ENCODE results near the gene SZRD1. TPM values are rescaled to one million over a fixed set of nuclear protein-coding genes. Genes with fewer than 3 reads are reported as not detected.

SZRD1 gene
- total and polyA plus RNA-seq, 2 experiments from 2014 or later = 61.1 to 92.6 TPM

DNA sequence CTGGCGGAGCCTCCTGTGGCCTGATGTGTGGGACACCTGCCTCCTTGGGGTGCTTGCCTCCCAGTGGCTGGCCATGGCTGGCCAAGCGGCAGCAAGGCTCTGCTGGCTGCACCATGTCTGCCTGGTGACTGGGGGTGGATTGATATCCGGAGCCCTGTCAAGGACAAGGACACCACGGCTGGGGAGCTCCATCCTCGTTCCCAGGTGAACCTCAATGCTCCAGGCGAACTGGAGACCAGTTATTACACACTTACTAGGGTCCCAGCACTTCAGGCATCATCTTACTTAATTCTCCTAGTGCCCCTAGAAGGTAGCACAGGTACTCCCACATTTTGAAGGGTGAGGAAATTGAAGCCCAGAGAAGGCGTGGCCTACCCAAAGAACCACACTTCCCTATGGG, 55.0 kb downstream of the SZRD1 start:
- no peaks in the 10 kb centered on the region for H3F3A ChIP-seq (ENCODE audit: insufficient read depth)
- no peak overlapping the region for H3K27ac ChIP-seq
- no peak for TF ChIP-seq EZH2 (IDR thresholded peaks at IDR 0.05; ENCODE audit: insufficient read depth, poor library complexity, severe bottlenecking)
- no peak for TF ChIP-seq EZH2phosphoT487 (IDR thresholded peaks at IDR 0.05; ENCODE audit: insufficient read depth, low read depth)
- no peak overlapping the region for H3K4me2 ChIP-seq (ENCODE audit: unreplicated experiment)
- no peaks in the 10 kb centered on the region for H3K27me3 ChIP-seq (replicated peaks; ENCODE audit: insufficient read depth)
- H3K9ac ChIP-seq = no peak overlapping the region
- DNase-seq = no peak
- in situ Hi-C loops (cut with MboI) = no loop called here
- no peaks in the 10 kb centered on the region for H3K4me1 ChIP-seq (ENCODE audit: insufficient read depth)
- H4K20me1 ChIP-seq (ENCODE audit: insufficient read depth) = no peaks in the 10 kb centered on the region
- no peaks in the 10 kb centered on the region for H3K36me3 ChIP-seq (ENCODE audit: low read depth)
- H3K79me2 ChIP-seq (ENCODE audit: insufficient read depth) = no peaks in the 10 kb centered on the region
- WGBS, 2 experiments (ENCODE audit: low coverage in 1 of 2, low lambda C conversion rate in 2 of 2, missing lambda C conversion rate in 2 of 2) = 64 to 66% methylated on average over 7 of the region's 7 CpGs
- H3K4me3 ChIP-seq = no peak overlapping the region
- no peak overlapping the region for H2AFZ ChIP-seq
- H3K9me2 ChIP-seq (ENCODE audit: insufficient read depth) = no peaks in the 10 kb centered on the region
- H3K9me3 ChIP-seq (ENCODE audit: low read depth) = no peaks in the 10 kb centered on the region

DNA sequence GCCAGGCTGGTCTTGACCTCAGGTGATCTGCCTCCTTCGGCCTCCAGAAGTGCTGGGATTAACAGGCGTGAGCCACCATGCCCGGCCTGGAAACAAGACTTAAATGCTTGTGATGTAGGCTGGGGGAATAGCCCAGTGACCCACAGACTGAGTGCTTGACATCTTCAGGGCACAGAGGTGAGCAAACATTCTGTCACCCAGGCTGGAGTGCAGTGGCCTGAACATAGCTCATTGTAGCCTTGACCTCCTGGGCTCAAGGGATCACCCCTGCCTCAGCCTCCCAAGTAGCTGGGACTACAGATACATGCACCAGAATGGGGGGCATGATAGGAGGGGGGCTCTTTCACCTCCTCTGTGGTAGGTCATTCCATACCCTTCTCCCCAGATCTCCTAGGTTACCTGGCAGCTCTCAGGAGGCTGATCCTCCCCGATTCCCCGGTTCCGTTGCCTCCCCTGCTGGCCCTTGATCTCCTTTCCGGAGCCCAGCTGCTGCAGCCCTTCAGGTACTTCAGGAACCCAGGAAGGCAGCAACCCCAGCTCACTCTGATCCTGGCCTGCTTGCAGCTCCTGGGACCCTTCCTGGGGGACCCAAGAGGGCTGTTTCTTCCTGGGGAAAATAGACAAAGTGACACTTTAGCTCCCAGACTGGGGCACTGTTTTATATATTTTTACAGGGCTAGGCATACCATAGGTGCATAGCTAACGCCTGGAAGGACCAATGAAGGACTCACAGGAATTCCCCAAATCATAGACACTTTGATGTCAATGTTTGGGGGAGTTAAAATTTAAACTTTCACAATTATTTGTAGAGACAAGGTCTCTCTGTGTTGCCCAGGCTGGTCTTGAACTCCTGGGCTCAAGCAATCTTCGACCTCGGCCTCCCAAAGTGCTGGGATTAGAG, 58.3 kb downstream of the SZRD1 start:
- TF ChIP-seq EZH2phosphoT487 (IDR thresholded peaks at IDR 0.05; ENCODE audit: insufficient read depth, low read depth) (no peak), EZH2 (IDR thresholded peaks at IDR 0.05; ENCODE audit: insufficient read depth, poor library complexity, severe bottlenecking) (no peak)
- no peak overlapping the region for H3K4me3 ChIP-seq
- H3K4me1 ChIP-seq (ENCODE audit: insufficient read depth) = no peaks in the 10 kb centered on the region
- H3K9ac ChIP-seq = no peak overlapping the region
- 82 to 83% methylated on average over 10 of the region's 10 CpGs for WGBS, 2 experiments (ENCODE audit: low coverage in 1 of 2, low lambda C conversion rate in 2 of 2, missing lambda C conversion rate in 2 of 2)
- no peak overlapping the region for H3K27ac ChIP-seq
- H3K4me2 ChIP-seq (ENCODE audit: unreplicated experiment) = no peak overlapping the region
- DNase-seq = no peak
- H4K20me1 ChIP-seq (ENCODE audit: insufficient read depth) = no peaks in the 10 kb centered on the region
- no peaks in the 10 kb centered on the region for H3K27me3 ChIP-seq (replicated peaks; ENCODE audit: insufficient read depth)
- H3K9me2 ChIP-seq (ENCODE audit: insufficient read depth) = no peaks in the 10 kb centered on the region
- in situ Hi-C loops (cut with MboI) = no loop called here
- H3K36me3 ChIP-seq (ENCODE audit: low read depth) = no peaks in the 10 kb centered on the region
- no peak overlapping the region for H2AFZ ChIP-seq
- no peaks in the 10 kb centered on the region for H3F3A ChIP-seq (ENCODE audit: insufficient read depth)
- no peaks in the 10 kb centered on the region for H3K79me2 ChIP-seq (ENCODE audit: insufficient read depth)
- H3K9me3 ChIP-seq (ENCODE audit: low read depth) = no peaks in the 10 kb centered on the region

- DNase-seq = no peak
Measured at GRCh38 chr1:16430606-16431005, 63.6 kb downstream of the SZRD1 start.

DNA sequence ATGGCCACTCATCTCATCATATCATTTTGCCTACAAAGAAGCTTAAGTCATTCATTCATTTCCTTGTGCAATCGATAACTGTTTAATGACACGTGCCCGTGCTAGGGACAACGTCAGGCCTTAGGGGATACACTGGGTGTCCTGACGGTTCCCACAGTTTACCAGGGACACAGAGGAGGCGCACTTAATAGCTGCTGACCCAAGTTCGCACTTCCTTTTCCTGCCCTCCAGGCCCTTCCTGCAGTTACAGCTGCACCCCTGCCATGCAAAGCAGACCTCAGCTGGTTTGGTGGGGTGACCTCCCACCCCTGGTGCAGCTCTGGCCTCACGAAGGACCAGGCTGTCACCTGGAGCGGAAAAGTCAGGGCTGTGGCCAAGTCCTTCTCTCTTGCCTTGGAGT, 66.0 kb downstream of the SZRD1 start:
- TF ChIP-seq EZH2phosphoT487 (IDR thresholded peaks at IDR 0.05; ENCODE audit: insufficient read depth, low read depth) (no peak), EZH2 (IDR thresholded peaks at IDR 0.05; ENCODE audit: insufficient read depth, poor library complexity, severe bottlenecking) (no peak)
- no peaks in the 10 kb centered on the region for H3K79me2 ChIP-seq (ENCODE audit: insufficient read depth)
- H4K20me1 ChIP-seq (ENCODE audit: insufficient read depth) = no peaks in the 10 kb centered on the region
- H3K9me2 ChIP-seq (ENCODE audit: insufficient read depth) = no peaks in the 10 kb centered on the region
- in situ Hi-C loops (cut with MboI) = no loop called here
- no peaks in the 10 kb centered on the region for H3F3A ChIP-seq (ENCODE audit: insufficient read depth)
- H3K9ac ChIP-seq = no peak overlapping the region
- no peak overlapping the region for H3K27ac ChIP-seq
- H3K27me3 ChIP-seq (replicated peaks; ENCODE audit: insufficient read depth) = no peaks in the 10 kb centered on the region
- no peak overlapping the region for H3K4me3 ChIP-seq
- H3K36me3 ChIP-seq (ENCODE audit: low read depth) = no peaks in the 10 kb centered on the region
- DNase-seq = no peak
- H3K4me2 ChIP-seq (ENCODE audit: unreplicated experiment) = no peak overlapping the region
- H3K4me1 ChIP-seq (ENCODE audit: insufficient read depth) = no peaks in the 10 kb centered on the region
- H2AFZ ChIP-seq = no peak overlapping the region
- no peaks in the 10 kb centered on the region for H3K9me3 ChIP-seq (ENCODE audit: low read depth)
- WGBS, 2 experiments (ENCODE audit: low coverage in 1 of 2, low lambda C conversion rate in 2 of 2, missing lambda C conversion rate in 2 of 2) = 51 to 54% methylated on average over 9 of the region's 9 CpGs

More at GRCh38 chr1:16430606-16431005, 63.6 kb downstream of the SZRD1 start:
- no peak for TF ChIP-seq EZH2 (IDR thresholded peaks at IDR 0.05; ENCODE audit: insufficient read depth, poor library complexity, severe bottlenecking)
- no peak for TF ChIP-seq EZH2phosphoT487 (IDR thresholded peaks at IDR 0.05; ENCODE audit: insufficient read depth, low read depth)
- H3K9ac ChIP-seq = no peak overlapping the region
- H2AFZ ChIP-seq = no peak overlapping the region
- H3K36me3 ChIP-seq (ENCODE audit: low read depth) = no peaks in the 10 kb centered on the region
- H3K79me2 ChIP-seq (ENCODE audit: insufficient read depth) = no peaks in the 10 kb centered on the region
- in situ Hi-C loops (cut with MboI) = no loop called here
- WGBS, 2 experiments (ENCODE audit: low coverage in 1 of 2, low lambda C conversion rate in 2 of 2, missing lambda C conversion rate in 2 of 2) = 62 to 63% methylated on average over 3 of the region's 3 CpGs
- no peaks in the 10 kb centered on the region for H4K20me1 ChIP-seq (ENCODE audit: insufficient read depth)
- H3F3A ChIP-seq (ENCODE audit: insufficient read depth) = no peaks in the 10 kb centered on the region
- no peak overlapping the region for H3K4me2 ChIP-seq (ENCODE audit: unreplicated experiment)
- H3K27ac ChIP-seq = no peak overlapping the region
- H3K4me1 ChIP-seq (ENCODE audit: insufficient read depth) = no peaks in the 10 kb centered on the region
- H3K9me3 ChIP-seq (ENCODE audit: low read depth) = no peaks in the 10 kb centered on the region
- no peak overlapping the region for H3K4me3 ChIP-seq
- no peaks in the 10 kb centered on the region for H3K9me2 ChIP-seq (ENCODE audit: insufficient read depth)
- H3K27me3 ChIP-seq (replicated peaks; ENCODE audit: insufficient read depth) = no peaks in the 10 kb centered on the region
